ENCODE results near the gene TFRC.

DNA sequence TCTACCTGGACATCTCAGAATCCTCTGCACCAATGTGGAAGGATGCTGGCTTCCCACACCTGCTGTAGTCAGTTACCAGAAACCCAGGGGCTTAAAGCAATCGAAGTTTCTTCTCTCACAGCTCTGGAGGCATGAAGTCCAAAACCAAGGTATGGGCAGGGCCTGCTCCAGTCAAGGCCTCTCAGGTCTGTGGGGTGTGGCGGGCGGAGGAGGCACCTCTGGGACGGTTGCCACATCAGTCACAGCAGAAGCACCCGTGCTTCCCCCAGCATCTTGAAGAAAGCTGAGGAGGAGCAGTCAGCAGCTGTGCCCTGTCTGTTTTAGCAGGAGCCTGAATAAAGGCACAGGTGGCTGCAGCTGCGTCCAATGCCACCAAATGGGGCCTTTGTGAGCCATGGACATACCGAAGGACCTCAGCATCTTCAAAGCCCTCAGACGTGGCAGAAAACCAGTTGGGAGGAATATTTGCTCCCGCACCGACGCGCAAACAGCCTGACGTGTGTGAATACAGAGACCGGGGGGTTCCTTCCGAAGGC is 68.9 kb downstream of the TFRC start:
- TF ChIP-seq, protein P1, sequence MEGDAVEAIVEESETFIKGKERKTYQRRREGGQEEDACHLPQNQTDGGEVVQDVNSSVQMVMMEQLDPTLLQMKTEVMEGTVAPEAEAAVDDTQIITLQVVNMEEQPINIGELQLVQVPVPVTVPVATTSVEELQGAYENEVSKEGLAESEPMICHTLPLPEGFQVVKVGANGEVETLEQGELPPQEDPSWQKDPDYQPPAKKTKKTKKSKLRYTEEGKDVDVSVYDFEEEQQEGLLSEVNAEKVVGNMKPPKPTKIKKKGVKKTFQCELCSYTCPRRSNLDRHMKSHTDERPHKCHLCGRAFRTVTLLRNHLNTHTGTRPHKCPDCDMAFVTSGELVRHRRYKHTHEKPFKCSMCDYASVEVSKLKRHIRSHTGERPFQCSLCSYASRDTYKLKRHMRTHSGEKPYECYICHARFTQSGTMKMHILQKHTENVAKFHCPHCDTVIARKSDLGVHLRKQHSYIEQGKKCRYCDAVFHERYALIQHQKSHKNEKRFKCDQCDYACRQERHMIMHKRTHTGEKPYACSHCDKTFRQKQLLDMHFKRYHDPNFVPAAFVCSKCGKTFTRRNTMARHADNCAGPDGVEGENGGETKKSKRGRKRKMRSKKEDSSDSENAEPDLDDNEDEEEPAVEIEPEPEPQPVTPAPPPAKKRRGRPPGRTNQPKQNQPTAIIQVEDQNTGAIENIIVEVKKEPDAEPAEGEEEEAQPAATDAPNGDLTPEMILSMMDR (IDR thresholded peaks at IDR 0.05), result no peak
- TF ChIP-seq SIN3A (IDR thresholded peaks at IDR 0.05; ENCODE audit: borderline replicate concordance, insufficient read depth, low read depth, low read length) (no peak), POLR2AphosphoS5 (IDR thresholded peaks at IDR 0.05; ENCODE audit: low read depth, low read length) (no peak)

Measured in Panc1 (cell line).